ENCODE results near the gene SUN2.

The SUN2 gene

DNA sequence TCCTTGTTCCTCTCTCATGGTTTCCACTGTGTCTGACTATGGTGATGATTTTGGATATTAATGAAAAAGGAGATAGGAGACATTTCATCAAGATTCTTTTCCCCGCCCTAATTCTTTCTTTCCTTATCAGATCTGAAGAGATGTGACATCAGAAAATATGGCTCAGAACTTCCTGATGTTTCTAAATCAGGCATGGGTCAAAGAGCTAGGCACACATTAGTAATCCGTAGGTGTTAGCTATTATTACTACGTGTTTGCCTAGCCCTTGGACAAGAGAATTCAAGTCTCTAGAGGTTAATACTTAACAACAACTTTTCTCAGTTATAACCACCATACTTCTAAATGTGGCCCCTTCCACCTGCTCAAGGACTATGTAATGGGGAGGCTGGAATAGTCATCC lies 60.9 kb downstream of the SUN2 start:
- DNase-seq = no peak

DNA sequence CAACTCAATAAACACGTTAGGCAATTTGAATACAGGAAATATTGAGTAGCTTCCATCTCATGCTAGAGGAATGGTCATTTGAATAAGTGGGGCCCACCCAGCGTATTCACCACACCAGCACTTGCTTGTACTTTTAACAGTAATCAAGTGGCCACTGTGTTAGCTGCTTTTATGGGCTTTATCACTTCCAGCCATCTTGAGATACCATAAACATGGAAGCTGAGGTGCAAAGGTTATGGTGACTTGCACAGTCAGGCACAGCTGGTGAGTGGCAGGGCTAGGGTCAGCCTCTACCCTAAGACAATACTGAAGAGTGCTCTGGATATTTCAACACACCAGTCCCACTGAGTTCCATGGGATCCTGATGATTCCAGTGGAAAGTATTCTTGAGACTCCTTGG lies 61.7 kb downstream of the SUN2 start:
- no peak for DNase-seq

DNA sequence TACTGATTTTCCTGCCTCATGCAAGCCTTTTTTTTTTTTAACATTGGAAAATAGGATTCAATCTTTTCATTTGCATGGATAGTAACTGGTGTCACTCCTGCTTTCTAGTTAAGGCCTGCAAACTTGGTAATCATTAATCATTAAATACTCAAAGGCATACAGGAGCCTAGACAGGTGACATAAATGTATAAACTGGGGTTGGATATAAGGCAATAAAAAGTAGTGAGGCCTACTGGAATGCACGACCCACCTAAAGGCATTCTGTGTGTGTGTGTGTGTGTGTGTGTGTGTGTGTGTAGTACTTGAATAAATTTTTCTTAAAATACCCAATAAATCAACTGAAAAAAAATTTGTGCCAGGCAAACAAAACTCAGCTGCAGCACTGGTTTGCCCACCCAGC lies 66.1 kb downstream of the SUN2 start:
- no peak for DNase-seq

DNA sequence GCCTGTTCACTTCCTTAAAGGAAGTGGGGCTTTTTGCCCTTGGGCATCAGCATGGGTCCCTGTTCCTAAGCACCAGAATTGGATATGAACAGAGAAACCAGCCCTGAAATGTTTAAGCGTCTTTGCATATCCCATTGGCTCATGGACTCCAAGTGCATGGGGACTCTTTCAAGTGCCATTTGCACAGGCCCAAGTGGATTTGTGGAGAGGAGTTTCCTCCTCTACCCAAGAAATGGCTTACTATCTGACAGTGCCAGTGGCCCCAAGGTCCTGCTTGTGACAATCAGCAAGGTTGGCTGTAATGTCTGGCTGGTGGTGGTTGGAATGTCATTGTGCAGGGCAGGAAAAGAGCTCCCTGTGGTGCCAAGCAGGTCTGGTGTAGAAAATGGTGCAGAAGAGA lies 70.0 kb downstream of the SUN2 start:
- DNase-seq = no peak

DNA sequence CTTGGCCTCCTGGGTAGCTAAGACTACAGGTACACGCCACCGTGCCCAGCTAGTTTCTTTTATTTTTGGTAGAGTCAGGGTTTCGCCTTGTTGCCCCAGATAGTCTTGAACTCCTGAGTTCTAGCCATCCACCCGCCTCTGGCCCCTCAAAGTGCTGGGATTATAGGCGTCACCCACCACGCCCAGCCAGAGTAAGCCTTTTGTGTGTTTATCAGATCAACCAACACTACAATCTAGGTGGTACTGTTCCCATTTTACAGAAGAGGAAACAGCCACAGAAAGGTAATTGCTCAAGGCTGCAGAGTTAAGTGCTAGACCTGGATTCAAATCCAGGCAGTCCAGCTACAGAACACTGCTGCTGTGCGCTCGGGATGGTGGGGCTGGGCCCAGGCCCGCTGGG lies 70.9 kb downstream of the SUN2 start:
- DNase-seq = no peak
